Measurements from ENCODE around the gene CEP131.

GRCh38 chr17:81199482-81199830 is 23.3 kb downstream of the CEP131 start:
- TF ChIP-seq CTCF (IDR thresholded peaks at IDR 0.05) (no peak), POLR2A (IDR thresholded peaks at IDR 0.05) (no peak)
